HG03520 (cell line): ENCODE measurements around the gene CMTM8.
A peak's percentile ranks its signal among the peaks of the same experiment; 100 is the strongest.
"Not testable (repeated sequence)": the region's sequence is repeated elsewhere in the genome, so short reads cannot be mapped to it uniquely, and the experiment has no call there.

ENCODE experiments used
- ATAC-seq: cut with Tn5 transposase; IDR thresholded peaks from one replicate; pipeline ENCODE4 v1.9.1; 2021; ENCODE audit warnings: mild to moderate bottlenecking, moderate library complexity; ENCODE audit not compliant: unreplicated experiment

Gene CMTM8

DNA sequence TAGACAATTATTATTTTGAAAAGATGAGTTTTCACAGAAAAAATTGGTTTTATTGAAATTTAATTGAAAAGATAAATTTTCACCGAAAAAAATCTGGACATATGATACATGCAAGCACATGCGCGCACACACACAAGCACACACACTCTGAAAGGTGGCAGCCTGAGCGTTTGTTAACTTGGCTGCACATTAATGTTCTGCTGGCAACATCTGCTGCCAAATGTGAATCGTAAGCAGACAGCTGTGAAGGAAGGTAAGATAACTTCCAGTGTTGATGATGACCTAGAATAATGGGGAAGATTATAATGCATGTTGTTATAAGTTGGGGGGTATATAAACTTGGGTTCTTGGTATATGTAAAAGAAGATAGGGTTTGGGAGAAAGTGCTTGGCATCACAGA lies 134.8 kb downstream of the CMTM8 start:
- no peak for ATAC-seq

DNA sequence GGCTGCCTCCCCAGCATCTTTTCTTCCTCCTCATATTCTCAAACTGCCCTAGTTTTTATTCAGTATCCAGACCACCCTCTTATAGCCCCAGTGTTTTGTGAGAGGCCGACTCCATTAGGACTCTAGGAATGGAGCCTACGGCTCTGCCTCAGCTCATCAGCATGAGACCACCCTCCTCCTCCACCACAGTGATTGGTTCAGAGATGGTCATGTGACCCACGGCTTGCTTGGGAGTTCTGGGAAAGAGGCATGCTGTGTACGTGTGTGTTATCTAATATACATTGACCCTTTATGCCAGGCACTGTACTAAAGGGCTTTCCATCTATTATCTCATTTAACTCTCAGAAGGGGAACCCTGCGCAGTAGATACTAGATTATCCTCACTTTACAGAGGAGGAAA lies 135.4 kb downstream of the CMTM8 start:
- ATAC-seq, result no peak

DNA sequence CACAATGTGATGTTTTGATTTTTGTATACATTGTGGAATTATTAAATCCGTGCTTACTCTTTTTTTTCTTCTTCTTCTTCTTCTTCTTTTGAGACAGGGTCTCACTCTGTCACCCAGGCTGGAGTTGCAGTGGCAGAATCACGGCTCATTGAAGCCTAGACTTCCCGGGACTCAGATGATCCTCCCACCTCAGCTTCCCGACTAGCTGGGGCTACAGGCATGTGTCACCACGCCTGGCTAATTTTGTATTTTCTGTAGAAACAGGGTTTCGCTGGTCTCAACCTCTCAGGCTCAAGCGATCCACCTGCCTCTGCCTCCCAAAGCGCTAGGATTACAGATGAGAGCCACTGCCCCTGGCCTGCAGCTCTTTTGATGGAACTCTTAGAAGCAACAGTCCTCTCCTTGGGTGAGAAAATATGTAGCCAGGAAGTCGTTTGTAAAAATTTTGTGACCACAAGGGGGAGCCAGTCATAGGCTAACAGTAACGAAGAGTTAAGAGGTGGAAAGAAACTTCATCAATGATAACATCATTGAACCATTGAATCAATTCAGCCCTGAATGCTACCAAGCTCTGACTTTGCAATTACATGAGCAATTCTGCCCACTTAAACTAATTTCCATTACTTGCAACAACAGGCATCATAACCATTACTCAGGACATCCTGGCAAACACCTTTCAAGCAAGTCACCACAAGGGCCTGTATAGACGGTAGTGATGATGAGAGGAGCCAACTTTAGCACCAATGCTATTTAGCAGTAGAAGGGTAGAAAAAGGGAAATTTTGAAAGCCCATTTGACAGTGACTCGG lies 136.5 kb downstream of the CMTM8 start:
- peak; percentile 54 for ATAC-seq

DNA sequence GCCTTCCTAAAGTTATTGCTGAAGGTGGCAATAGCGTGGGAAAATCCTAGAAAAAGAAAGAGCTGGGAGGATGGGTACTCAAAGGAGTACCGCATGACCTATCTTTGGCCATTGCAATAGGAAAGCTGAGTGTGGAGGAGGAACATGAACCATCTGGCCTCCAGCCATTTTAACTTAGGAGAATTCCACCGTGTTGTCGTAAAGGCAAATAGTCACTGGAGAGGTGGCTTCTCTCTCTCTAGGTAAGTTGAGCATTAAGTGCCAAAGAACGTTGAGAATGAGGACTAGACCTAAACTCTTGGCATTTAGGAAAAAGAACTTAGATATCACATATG lies 137.1 kb downstream of the CMTM8 start:
- no peak for ATAC-seq

DNA sequence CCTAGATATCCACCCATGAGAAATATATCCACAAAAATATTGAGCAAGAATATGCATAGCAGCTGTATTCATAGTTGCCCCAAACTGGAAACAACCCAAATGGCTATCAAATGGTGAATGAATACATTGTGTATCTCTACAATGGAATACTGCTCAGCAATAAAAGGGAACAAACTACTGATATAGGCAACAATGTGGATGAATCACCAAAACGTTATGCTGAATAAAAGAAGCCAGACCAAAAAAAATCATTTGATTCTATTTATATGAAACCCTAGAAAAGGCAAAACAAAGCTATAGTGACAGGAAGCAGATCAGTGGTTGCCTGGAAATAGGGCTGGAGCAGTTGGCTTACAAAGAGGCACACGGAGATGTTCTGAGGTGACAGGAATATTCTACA lies 137.6 kb downstream of the CMTM8 start:
- ATAC-seq, result no peak

DNA sequence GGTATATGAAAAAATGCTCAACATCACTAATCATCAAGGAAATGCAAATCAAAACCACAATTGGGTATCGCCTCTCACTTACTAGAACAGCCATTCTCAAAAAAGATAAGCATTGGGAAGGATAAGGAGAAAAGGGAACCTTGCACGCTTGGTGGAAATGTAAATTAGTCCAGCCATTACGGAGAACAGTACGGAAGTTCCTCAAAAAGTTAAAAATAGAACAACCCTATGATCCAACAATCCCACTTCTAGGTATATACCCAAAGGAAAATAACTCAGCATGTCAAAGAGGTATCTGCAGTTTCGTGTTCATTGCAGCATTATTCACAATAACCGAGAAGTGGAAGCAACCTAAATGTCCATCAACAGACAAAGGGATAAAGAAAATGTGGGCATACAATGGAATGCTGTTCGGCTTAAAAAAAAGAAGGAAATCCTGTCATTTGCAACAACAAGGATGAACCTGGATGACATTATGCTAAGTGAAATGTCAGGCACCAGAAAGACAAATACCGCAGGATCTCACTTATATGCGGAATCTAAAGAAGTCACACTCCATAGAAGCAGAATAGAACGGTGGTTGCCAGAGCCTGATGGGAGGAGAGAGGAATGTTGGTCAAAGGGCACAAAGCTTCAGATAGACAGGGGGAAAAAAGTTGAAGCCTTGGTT lies 141.5 kb downstream of the CMTM8 start:
- no peak for ATAC-seq

DNA sequence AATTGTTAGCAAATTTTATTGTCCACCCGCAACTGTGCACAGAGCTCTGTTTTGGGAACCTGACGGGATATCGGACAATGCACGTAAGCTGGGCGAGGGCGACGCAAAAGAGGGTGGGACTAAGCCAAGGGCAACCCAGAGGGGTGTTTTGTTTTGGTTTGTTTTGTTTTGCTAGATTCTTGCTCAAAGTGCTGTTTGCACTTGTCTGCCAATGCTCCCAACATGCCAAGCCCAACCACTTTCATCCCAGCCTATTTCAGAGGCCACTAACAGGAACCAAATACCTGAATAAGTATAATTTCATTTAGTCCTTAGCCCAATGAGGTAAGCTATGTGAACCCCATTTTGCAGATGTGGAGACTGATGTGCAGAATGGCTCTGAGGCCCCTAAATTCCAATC lies 143.4 kb downstream of the CMTM8 start:
- ATAC-seq, result no peak

DNA sequence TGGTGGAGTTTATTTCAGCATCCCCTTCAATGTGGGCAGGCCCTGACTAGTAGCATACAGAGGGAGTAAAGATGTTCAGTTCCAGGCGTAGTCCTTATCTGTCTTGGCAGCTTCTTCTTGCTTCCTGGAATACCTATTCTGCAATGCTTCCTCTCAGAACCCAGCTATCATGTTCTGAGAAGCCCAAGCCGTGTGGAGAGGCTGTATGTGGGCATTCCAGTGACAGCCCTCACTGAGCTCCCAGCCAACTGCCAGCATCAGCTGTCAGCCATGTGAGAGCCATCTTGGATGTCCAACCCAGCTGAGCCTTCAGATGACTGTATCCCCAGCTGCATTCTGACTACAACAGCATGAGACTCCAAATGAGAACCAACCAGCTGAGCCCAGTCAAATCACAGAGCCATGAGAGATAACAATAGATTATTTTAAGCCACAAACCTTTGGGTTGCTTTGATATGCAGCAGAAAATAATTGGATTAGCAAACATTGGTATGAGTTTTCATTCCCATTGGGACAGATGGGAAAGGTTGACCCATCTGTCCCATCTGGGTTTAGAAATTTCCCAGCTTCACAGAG lies 144.7 kb downstream of the CMTM8 start:
- ATAC-seq, result no peak

DNA sequence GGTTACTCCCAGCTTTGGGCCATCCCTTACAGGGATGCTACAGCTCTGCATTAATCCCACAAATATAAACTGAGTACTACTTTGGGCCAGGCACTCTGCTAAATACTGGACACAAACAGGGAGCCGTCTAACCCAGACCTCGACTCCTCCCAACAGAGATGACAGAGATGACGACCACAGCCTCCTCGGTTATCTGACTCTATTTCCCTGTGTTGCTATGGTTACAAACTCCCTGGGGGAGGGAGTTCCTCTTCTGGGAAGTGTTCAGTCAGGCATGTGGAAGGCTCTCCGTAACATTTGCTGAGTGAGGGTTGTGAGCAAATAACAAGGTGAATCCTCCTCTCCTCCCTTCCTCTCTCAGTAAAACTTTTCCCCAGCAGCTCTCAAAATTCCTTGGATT lies 146.5 kb downstream of the CMTM8 start:
- ATAC-seq, result no peak

DNA sequence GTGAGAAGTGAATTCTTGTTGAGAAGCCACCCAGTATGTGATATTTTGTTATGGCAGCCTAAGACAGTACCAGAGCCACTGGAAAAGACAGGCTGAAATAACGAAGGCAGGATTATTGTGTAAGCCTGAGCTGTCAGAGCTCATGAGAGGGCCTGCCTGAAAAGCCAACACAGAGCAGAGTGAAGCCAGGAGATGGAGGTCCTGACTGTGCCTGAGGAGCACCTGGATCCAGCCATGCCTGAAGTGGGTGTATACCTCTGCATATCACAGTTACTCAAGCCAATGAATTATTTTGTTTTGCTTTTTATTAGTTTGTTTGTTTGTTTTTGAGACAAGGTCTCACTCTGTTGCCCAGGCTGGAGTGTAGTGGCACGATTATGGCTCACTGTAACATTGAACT lies 149.0 kb downstream of the CMTM8 start:
- ATAC-seq, result no peak

DNA sequence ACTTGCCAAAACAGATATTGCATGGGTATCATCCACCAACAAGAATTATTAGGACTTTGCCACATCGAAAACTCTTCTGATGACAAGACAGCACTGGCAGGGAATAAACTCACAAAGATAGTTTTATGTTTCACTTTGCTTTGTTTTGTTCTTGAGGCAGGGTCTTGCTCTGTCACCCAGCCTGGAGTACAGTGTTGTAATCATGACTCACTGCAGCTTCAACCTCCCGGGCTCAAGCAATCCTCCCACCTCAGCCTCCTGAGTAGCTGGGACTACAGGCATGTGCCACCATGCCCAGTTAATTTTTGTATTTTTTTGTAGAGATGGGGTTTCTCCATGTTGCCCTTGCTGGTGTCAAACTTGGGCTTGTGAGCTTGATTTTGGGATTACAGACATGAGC lies 151.1 kb downstream of the CMTM8 start:
- ATAC-seq, result not testable (repeated sequence)

DNA sequence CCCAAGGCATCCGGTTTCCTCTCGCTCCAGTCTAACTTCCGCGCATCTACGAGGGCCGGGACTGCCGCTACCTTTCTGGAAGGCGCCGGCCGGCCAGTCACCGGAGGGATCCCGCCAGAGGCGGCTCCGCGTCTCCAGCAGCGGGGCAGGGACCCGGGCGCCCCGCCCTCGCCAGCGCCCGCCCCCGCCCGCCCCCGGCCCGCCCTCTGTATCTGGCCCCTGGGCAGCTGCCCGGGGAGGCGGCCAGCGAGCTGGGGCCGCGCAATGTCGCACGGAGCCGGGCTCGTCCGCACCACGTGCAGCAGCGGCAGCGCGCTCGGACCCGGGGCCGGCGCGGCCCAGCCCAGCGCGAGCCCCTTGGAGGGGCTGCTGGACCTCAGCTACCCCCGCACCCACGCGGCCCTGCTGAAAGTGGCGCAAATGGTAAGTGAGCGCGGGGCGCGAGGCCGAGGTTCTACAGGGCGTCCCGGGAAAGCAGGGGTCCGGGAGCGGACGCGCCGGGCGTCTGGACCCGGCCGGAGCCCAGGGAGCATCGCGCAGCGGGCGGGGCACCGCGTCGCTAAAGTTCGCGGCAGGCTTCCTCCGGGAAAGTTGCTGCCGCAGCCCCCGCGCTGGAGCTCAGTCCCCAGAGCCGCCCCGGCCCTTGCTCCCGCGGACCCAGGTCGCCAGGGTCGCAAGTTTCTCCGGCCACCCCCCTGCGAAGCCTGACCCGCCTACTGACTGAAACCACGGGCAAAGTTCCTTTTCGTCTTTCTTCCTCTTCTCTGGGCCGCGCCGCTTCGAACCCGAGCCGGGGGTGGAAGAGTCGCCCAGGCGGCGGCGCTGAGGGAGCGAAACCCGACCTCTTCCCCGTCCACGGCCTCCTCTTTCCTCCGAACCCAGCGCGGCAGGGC lies 153.4 kb downstream of the CMTM8 start, which contains the start of gene CMTM7:
TSS of gene CMTM7 (plus strand) at position 211 of the 893 bp plus-strand sequence. CDS start at position 265, 54 bp downstream.
- ATAC-seq, result peak; percentile 36

DNA sequence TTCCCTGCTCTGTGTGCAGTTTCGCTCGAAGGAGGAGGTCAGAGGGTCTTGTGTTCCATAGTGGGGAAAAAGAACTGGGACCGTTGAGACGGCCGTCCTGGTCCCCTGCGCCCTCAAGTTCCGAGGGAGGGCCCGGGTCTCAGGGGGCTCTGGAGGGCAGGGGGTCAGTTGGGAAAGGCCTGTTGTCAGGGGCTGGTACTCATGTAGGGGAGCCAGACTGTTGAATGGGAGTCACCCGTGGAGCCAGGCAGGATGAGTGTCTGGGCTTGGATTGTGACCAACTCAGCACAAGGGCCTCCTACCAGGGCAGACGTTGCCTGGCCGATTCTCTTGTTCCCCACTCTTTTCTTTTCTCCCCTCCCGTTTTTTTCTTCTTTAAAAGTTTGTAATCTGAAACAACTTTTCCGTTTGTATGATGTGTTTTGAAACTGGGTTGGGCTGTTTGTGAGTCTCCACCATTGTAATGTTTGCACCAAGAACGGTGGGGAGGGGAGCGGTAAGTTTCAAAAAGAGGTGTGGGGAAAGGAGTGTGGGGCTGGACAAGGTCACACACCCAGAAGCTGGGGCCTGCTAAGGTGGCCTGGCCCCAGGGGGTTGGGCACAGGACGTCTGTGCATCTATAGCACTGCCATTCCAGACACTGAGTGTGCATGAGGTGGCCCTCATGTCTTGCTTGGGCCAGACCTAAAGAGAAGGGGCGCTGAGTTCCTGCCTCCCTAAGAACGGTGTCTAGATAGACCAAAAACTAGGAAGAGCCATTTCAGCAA lies 154.2 kb downstream of the CMTM8 start:
- ATAC-seq, result no peak

DNA sequence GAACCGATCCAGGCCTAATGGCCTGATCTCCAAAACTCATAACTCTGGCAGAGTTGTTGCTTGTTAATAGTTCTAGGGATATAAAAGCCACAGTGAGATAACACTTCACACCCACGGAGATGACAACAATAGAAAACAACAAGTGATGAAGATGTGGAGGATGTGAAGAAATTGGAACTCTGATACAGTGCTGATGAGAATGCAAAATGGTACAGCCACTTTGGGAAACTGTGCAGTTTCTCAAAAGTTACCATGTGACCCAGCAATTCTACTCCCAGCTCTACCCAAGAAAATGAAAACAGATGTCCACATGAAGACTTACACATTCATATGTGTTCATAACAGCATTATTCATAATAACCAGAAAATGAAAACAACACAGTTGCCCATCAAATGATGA lies 157.0 kb downstream of the CMTM8 start:
- ATAC-seq, result no peak

DNA sequence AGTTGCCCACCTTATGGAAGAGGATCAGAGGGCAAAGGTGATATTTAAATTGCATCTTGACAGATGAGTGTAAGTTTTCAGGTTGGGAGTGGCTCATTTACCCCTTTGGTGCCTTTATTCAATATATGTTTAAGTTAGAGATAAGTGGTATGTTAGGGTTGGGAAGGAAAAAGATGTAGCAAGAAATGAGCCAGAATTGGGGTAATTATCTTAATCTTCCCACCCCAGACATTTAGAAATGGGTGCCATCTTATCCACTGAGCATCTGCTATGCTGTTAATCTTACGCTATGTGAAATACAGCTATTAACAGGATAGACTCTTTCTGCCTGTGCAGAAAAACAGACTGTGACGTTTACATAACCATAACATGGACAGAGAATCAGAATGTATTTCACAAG lies 159.5 kb downstream of the CMTM8 start:
- ATAC-seq, result no peak

DNA sequence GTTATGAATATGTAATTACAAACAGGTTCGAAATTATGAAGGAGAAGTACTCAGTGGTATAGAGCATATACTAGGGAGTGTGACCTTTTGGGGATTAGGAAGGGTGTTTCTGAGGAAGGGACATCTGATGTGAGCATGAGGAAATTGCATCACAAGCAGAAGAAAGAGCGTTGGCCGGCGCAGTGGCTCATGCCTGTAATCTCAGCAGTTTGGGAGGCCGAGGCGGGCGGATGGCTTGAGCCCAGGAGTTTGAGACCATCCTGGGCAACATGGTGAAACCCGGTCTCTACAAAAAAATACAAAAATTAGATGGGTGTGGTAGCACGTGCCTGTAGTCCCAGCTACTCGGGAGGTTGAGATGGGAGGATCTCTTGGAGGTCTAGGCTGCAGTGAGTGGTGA lies 160.1 kb downstream of the CMTM8 start:
- no peak for ATAC-seq

DNA sequence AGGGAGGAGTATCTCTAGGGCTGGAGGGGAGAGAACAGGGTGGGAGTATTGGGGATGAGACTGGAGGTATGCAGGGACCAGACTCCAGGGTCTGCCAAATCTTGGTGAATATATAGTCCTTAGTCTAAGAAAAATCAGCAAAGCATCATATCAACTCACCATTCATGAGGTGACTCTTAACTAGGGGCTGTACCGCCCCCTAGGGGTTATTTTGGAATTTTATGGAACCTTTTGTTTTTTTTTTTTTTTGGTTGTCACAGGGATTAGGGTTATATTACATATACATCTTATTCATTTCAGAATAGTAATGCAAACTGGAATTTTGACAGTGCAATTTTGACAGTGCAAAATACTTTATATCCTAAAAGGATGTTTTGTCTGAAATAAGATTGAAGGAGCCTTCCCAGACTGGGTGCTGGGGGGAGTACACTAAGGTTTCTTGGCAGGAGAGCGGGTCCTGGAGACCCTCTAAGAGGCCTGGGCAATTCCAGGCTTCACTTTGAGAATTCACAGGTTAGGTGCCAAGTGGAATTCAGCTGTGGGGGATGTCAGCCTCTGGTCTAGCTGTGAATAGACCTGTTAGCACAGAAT lies 160.6 kb downstream of the CMTM8 start:
- ATAC-seq, result no peak

DNA sequence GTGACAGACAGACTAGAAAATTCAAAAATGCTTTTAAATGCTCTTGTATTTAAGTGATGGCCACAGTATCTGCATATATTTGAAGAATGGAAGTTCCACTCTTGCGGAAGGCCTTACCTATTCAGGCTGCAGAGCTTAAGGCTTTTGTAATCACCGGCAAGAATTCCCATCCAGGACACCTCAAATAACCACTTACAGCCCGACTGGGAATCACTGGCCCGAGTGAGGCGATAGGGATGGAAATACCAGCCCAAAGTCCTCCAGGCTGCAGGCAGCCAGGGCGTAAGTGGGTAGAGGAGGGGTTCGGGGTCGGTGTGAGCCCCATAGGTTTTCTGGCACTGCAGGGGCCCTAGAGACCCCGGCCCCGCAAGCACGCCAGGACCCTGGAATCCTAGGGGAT lies 162.6 kb downstream of the CMTM8 start:
- no peak for ATAC-seq

DNA sequence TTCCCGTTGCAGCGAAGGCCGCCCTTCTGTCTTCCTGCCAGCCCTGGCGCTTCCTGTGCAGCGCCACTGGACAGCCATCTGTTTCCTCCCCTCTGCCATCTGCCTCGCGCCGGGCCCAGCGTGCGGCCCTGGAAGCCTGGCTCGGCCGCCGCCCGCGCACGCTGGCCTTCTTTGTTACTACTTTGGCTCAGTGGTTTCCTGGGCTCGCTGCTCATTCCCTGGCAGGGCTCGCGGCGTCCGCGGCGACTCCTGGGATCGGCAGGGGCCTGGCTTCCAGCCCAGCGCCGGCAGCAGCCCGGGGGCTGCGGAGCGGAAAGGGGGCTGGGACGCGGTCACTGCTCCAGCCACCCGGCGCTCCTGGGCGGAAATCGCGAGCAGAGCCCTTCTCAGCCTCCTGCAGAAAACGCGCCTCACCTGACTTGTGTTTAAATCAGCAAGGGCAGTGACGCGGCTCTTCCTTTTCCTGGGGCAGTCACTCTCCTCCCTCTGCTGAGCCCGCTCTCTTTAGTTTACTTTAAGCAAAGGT lies 163.1 kb downstream of the CMTM8 start:
- ATAC-seq, result peak; percentile 47

DNA sequence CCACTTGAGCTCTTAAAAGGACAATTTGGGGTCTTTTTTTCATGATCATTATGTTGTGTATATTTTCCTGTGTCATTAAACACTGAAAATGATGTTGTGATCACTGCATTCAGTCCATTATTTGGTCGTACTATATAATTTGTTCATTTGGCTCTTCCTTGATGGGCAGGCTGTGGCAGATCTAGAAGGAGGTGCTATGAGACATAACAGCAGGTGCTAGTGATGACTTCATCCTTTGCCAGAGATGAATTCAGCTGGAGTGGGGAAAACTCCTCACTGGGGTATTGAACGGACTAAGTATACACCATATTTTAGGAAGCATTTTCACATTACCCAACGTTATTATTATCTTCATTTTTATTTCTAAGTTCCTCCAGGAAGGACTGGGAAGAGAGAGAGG lies 165.2 kb downstream of the CMTM8 start:
- no peak for ATAC-seq
